ENCODE data around the gene KRT76.

Gene KRT76

DNA sequence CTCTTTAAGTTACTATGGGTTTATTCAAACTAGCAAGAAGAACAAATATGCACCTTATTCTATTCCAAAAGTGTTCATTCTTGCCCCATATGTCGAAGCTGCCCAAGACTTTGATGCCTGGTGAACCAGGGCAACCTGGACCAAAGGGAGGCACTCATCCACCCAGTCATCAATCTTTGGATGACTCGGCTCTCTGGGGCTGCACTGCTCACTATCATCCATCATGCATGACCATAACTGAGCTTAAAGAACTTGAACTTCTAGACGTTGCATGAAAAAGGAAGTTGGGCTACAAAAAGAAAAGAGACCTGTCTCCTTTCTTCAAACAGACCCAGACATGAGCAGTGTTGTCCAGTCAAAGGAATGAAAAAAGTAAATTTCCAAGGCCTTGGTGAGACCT lies 35.6 kb upstream of the KRT76 start:
- Histone ChIP-seq H4K20me1 (ENCODE audit: low read depth, low read length) (no peaks in the 10 kb centered on the region), H3K9ac (ENCODE audit: low read length) (no peak overlapping the region), H2AFZ (ENCODE audit: low read depth, low read length, severe bottlenecking) (no peak overlapping the region), H3K9me3 (ENCODE audit: insufficient read depth, low read length) (no peaks in the 10 kb centered on the region), H3K27me3 (ENCODE audit: low read length) (no peaks in the 10 kb centered on the region), H3F3A (ENCODE audit: insufficient read depth) (no peaks in the 10 kb centered on the region), H3K79me2 (ENCODE audit: insufficient read depth, low read length) (no peaks in the 10 kb centered on the region), H3K36me3 (ENCODE audit: low read length) (no peaks in the 10 kb centered on the region), H3K9me2 (replicated peaks; ENCODE audit: insufficient read depth, low read length) (no peaks in the 10 kb centered on the region), H3K27ac (ENCODE audit: low read depth, low read length) (no peak overlapping the region), H3K4me2 (ENCODE audit: low read depth, low read length, poor library complexity, severe bottlenecking) (no peak overlapping the region), H3K4me3 (ENCODE audit: insufficient read depth, low read length, poor library complexity, severe bottlenecking) (no peak overlapping the region)
- TF ChIP-seq, protein P1, sequence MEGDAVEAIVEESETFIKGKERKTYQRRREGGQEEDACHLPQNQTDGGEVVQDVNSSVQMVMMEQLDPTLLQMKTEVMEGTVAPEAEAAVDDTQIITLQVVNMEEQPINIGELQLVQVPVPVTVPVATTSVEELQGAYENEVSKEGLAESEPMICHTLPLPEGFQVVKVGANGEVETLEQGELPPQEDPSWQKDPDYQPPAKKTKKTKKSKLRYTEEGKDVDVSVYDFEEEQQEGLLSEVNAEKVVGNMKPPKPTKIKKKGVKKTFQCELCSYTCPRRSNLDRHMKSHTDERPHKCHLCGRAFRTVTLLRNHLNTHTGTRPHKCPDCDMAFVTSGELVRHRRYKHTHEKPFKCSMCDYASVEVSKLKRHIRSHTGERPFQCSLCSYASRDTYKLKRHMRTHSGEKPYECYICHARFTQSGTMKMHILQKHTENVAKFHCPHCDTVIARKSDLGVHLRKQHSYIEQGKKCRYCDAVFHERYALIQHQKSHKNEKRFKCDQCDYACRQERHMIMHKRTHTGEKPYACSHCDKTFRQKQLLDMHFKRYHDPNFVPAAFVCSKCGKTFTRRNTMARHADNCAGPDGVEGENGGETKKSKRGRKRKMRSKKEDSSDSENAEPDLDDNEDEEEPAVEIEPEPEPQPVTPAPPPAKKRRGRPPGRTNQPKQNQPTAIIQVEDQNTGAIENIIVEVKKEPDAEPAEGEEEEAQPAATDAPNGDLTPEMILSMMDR (IDR thresholded peaks at IDR 0.05; ENCODE audit: insufficient read depth, low read length, poor library complexity, severe bottlenecking), result no peak
- no peak for TF ChIP-seq EZH2phosphoT487 (conservative IDR thresholded peaks at IDR 0.05; ENCODE audit: low read length)

DNA sequence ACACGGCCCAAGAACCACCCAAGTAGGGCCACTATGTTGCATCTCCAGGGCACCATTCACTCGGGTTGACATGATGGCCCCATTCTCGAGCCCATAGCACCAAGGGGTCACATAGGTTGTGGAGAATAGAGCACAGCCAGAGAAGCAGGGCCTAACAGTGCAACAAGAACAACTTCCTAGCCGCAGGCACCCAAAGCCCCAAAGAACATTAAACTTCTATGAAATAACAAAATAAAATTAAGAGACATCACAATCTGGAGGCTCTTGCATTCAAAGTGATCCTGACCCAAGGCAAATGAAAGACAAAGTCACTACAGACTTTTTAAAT lies 34.9 kb upstream of the KRT76 start:
- no peaks in the 10 kb centered on the region for H3K79me2 ChIP-seq (ENCODE audit: insufficient read depth, low read length)
- no peak overlapping the region for H3K4me2 ChIP-seq (ENCODE audit: low read depth, low read length, poor library complexity, severe bottlenecking)
- no peaks in the 10 kb centered on the region for H3K27me3 ChIP-seq (ENCODE audit: low read length)
- no peaks in the 10 kb centered on the region for H3K9me3 ChIP-seq (ENCODE audit: insufficient read depth, low read length)
- H3K4me3 ChIP-seq (ENCODE audit: insufficient read depth, low read length, poor library complexity, severe bottlenecking), result no peak overlapping the region
- H4K20me1 ChIP-seq (ENCODE audit: low read depth, low read length), result no peaks in the 10 kb centered on the region
- H3K27ac ChIP-seq (ENCODE audit: low read depth, low read length), result no peak overlapping the region
- H3K9ac ChIP-seq (ENCODE audit: low read length), result no peak overlapping the region
- TF ChIP-seq, protein P1 (IDR thresholded peaks at IDR 0.05; ENCODE audit: insufficient read depth, low read length, poor library complexity, severe bottlenecking), result no peak
- no peak for TF ChIP-seq EZH2phosphoT487 (conservative IDR thresholded peaks at IDR 0.05; ENCODE audit: low read length)
- H3K36me3 ChIP-seq (ENCODE audit: low read length), result no peaks in the 10 kb centered on the region
- no peak overlapping the region for H2AFZ ChIP-seq (ENCODE audit: low read depth, low read length, severe bottlenecking)
- no peaks in the 10 kb centered on the region for H3F3A ChIP-seq (ENCODE audit: insufficient read depth)
- no peaks in the 10 kb centered on the region for H3K9me2 ChIP-seq (replicated peaks; ENCODE audit: insufficient read depth, low read length)

DNA sequence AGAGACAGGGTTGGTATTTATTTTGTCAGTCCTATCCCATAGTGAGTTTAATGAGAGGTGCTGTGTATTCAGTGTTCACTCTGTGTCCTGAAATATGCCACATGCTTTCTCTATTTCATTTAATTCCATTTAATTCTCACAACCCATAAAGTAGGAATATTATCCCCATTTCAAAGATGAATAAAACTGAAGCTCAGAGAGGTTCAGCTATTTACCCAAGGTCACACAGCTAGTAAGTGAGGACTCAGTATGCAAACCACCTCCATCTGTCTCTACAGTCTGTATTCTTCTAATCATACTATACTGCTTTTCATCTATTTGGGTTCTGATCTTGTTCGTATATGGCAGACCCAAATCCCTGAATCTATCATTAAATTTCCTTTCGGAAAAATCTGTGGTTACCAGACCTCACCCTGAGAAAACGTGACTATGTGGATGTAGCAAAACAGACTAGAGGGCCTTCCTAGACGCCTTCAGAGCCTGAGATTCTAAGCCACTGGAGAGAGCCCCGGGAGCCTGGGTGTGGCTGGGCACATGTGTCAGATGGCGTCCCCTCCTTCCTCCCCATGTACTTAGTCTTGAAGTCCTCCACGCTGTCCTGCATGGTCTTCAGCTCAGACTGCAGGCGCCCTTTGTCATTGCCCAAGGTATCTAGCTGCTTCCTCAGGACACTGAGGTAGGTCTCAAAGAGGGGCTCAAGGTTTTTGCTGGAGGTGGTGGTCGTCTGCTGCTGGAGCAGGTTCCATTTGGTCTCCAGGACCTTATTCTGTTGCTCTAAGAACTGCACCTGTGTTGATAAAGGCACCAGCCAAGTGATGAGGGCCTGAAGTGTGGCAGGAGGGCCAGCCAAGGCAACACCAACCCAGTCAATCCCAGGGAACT lies 34.3 kb upstream of the KRT76 start:
- Histone ChIP-seq H3K27me3 (ENCODE audit: low read length) (no peaks in the 10 kb centered on the region), H3K9me2 (replicated peaks; ENCODE audit: insufficient read depth, low read length) (no peaks in the 10 kb centered on the region), H3K4me2 (ENCODE audit: low read depth, low read length, poor library complexity, severe bottlenecking) (no peak overlapping the region)

More for the DNA sequence above, 34.3 kb upstream of the KRT76 start:
- Histone ChIP-seq H4K20me1 (ENCODE audit: low read depth, low read length) (no peaks in the 10 kb centered on the region), H3K9me3 (ENCODE audit: insufficient read depth, low read length) (no peaks in the 10 kb centered on the region), H2AFZ (ENCODE audit: low read depth, low read length, severe bottlenecking) (no peak overlapping the region), H3K4me3 (ENCODE audit: insufficient read depth, low read length, poor library complexity, severe bottlenecking) (no peak overlapping the region), H3K27ac (ENCODE audit: low read depth, low read length) (no peak overlapping the region), H3K79me2 (ENCODE audit: insufficient read depth, low read length) (no peaks in the 10 kb centered on the region), H3K36me3 (ENCODE audit: low read length) (no peaks in the 10 kb centered on the region), H3K9ac (ENCODE audit: low read length) (no peak overlapping the region), H3F3A (ENCODE audit: insufficient read depth) (no peaks in the 10 kb centered on the region)
- TF ChIP-seq EZH2phosphoT487 (conservative IDR thresholded peaks at IDR 0.05; ENCODE audit: low read length), result no peak
- TF ChIP-seq, protein P1 (IDR thresholded peaks at IDR 0.05; ENCODE audit: insufficient read depth, low read length, poor library complexity, severe bottlenecking), result no peak
